Testis (tissue), 3 donors: ENCODE measurements around the gene NTMT1. TPM values are rescaled to one million over a fixed set of nuclear protein-coding genes. Genes with fewer than 3 reads are reported as not detected.

Source experiments
- DNase-seq: peaks from one replicate; pipeline ENCODE4 v3.0.0-alpha.2; 2019
- H3K27ac ChIP-seq, 2 donors: fragments of 200-600 bp; sonication (generic); one replicate each; pipeline ENCODE4 v1.5.1; 2019
- H3K27me3 ChIP-seq: fragments of 200-600 bp; sonication (generic); one replicate; pipeline ENCODE4 v1.5.1; 2019
- H3K36me3 ChIP-seq: fragments of 200-600 bp; sonication (generic); one replicate; pipeline ENCODE4 v1.5.1; 2017; ENCODE audit warnings: low read depth; ENCODE audit errors: missing control alignments
- H3K4me1 ChIP-seq: fragments of 200-600 bp; sonication (generic); one replicate; pipeline ENCODE4 v1.5.1; 2019
- H3K4me3 ChIP-seq, 2 donors: fragments of 200-600 bp; sonication (generic); one replicate each; pipeline ENCODE4 v1.5.1; 2017 to 2019
- H3K9me3 ChIP-seq: fragments of 200-600 bp; sonication (generic); one replicate; pipeline ENCODE4 v1.5.1; 2017
- CTCF ChIP-seq, 3 experiments: fragments of 450-650 bp in 2 of 3; fragments of 200-600 bp in 1 of 3; sonication (generic) in 1 of 3; IDR thresholded peaks; one replicate each; pipeline ENCODE4 v1.5.1; 2016 to 2019; ENCODE audit warnings: antibody characterized with exemption in 3 of 3, mild to moderate bottlenecking in 2 of 3, moderate library complexity in 1 of 3
- POLR2A ChIP-seq: fragments of 450-650 bp; IDR thresholded peaks from one replicate; pipeline ENCODE4 v1.6.1; 2017; ENCODE audit warnings: antibody characterized with exemption, mild to moderate bottlenecking, moderate library complexity
- WGBS, 2 donors: methylation state at CpG; one replicate each; pipeline ENCODE4 v1.1.5; 2018; 5-methylcytosine and 5-hydroxymethylcytosine counted together
- intact Hi-C: fragments of 100-400 bp; cut with DNase I; formaldehyde crosslinking; loops from one replicate; pipeline ENCODE4 v1.15.1; 2023; ENCODE audit warnings: low total_unique reads
- polyA plus RNA-seq: library from polyadenylated mRNA; stranded (reverse); fragments of 350-450 nt; fragmentation: Illumina TruSeq; extraction: RNeasy Lipid Tissue Mini Kit (QIAGEN cat#74804); gene quantifications from one replicate; pipeline ENCODE4 v1.2.3, GENCODE V29; 2014; ENCODE audit warnings: low read depth, low replicate concordance; ENCODE audit not compliant: insufficient read depth
- total RNA-seq, 2 donors: library from RNA; depleted of rRNA; stranded (reverse); fragments of >200 nt; gene quantifications; one replicate each; pipeline ENCODE4 v1.2.3, GENCODE V29; 2016

NTMT1 gene
- total and polyA plus RNA-seq, 3 donors from 2014 or later: 71.8 to 189 (median 82.6) TPM

GRCh38 chr9:129581505-129582189 lies 44.3 kb upstream of the NTMT1 start:
- Histone ChIP-seq H3K36me3 (no peaks in the 10 kb centered on the region), H3K4me1 (peaks cover 7% of the 10 kb centered on the region), H3K4me3 (no peak overlapping the region), H3K9me3 (no peaks in the 10 kb centered on the region), H3K27me3 (no peaks in the 10 kb centered on the region), H3K27ac (no peak overlapping the region)
- 80 to 84% methylated on average over 3 to 4 of the region's 4 CpGs for WGBS, 2 donors
- intact Hi-C loops: no loop called here
- no peak for DNase-seq
- no peak for TF ChIP-seq POLR2A
- no peak for TF ChIP-seq CTCF (IDR thresholded peaks at IDR 0.05)

- Histone ChIP-seq H3K36me3 (no peaks in the 10 kb centered on the region), H3K9me3 (no peaks in the 10 kb centered on the region), H3K27ac (no peak overlapping the region), H3K4me3 (no peak overlapping the region), H3K27me3 (no peaks in the 10 kb centered on the region), H3K4me1 (peaks cover 11% of the 10 kb centered on the region)
- TF ChIP-seq POLR2A (no peak), CTCF (IDR thresholded peaks at IDR 0.05) (no peak)
- no peak for DNase-seq
- WGBS, 2 donors: 88 to 94% methylated on average over 3 of the region's 3 CpGs
- intact Hi-C loops: no loop called here
Measured at GRCh38 chr9:129582855-129583254, 43.1 kb upstream of the NTMT1 start.

GRCh38 chr9:129583308-129584038 lies 42.5 kb upstream of the NTMT1 start:
- Histone ChIP-seq H3K4me3 (no peak overlapping the region), H3K4me1 (peaks cover 11% of the 10 kb centered on the region), H3K27ac (no peak overlapping the region), H3K27me3 (no peaks in the 10 kb centered on the region), H3K9me3 (no peaks in the 10 kb centered on the region), H3K36me3 (no peaks in the 10 kb centered on the region)
- no peak for TF ChIP-seq POLR2A
- TF ChIP-seq CTCF (IDR thresholded peaks at IDR 0.05): no peak
- intact Hi-C loops: no loop called here
- 81 to 86% methylated on average over 10 of the region's 10 CpGs for WGBS, 2 donors
- no peak for DNase-seq

- Histone ChIP-seq H3K9me3 (no peaks in the 10 kb centered on the region), H3K27me3 (no peaks in the 10 kb centered on the region), H3K27ac (peak overlapping the region in 1 of 2 donors; percentile 63), H3K4me3 (no peak overlapping the region), H3K4me1 (peaks cover 11% of the 10 kb centered on the region), H3K36me3 (no peaks in the 10 kb centered on the region)
- no peak for TF ChIP-seq CTCF (IDR thresholded peaks at IDR 0.05)
- TF ChIP-seq POLR2A: no peak
- WGBS, 2 donors: 56 to 57% methylated on average over 1 of the region's 1 CpG
- intact Hi-C loops: no loop called here
- peak; percentile 91 for DNase-seq
Measured at GRCh38 chr9:129584136-129584535, 41.8 kb upstream of the NTMT1 start.
